Activated B cell treated with CpG ODN at 0.5 μM for 24 hours (primary cell): ENCODE data around the gene EXOG. TPM values are rescaled to one million over a fixed set of nuclear protein-coding genes. Genes with fewer than 3 reads are reported as not detected.
"Not testable (repeated sequence)": the region's sequence is repeated elsewhere in the genome, so short reads cannot be mapped to it uniquely, and the experiment has no call there.

ENCODE experiments used
- ATAC-seq: fragments of 200-7000 bp; cut with Tn5 transposase; one replicate; pipeline ENCODE4 v1.10.0; 2021; ENCODE audit warnings: low read depth, mild to moderate bottlenecking, moderate library complexity
- CTCF ChIA-PET: fragments of 350-600 bp; sonication (Branson Sonifier 250); formaldehyde crosslinking; loops from one replicate; lab custom pipeline; 2021; ENCODE audit warnings: antibody characterized with exemption; lab: Charles Lee
- POLR2A ChIA-PET: fragments of 350-600 bp; sonication (Branson Sonifier 250); formaldehyde crosslinking; loops from one replicate; lab custom pipeline; 2021; ENCODE audit warnings: antibody characterized with exemption; lab: Charles Lee
- DNase-seq: peaks from one replicate; pipeline ENCODE4 v3.0.0; 2022
- H3K27ac Mint-ChIP-seq: one replicate; pipeline ENCODE4 v1.8.0; 2020; ENCODE audit warnings: mixed read lengths
- H3K27me3 Mint-ChIP-seq: one replicate; pipeline ENCODE4 v1.8.0; 2021; ENCODE audit warnings: mixed read lengths
- H3K36me3 Mint-ChIP-seq: one replicate; pipeline ENCODE4 v1.8.0; 2021; ENCODE audit warnings: low read depth, mixed read lengths
- H3K4me1 Mint-ChIP-seq: one replicate; pipeline ENCODE4 v1.8.0; 2021; ENCODE audit warnings: mixed read lengths
- H3K4me3 Mint-ChIP-seq: one replicate; pipeline ENCODE4 v1.8.0; 2020; ENCODE audit warnings: mild to moderate bottlenecking, mixed read lengths
- H3K9me3 Mint-ChIP-seq: one replicate; pipeline ENCODE4 v1.8.0; 2020; ENCODE audit warnings: mixed read lengths
- CTCF ChIP-seq: fragments of 200-600 bp; IDR thresholded peaks from one replicate; pipeline ENCODE4 v1.8.0; 2022; ENCODE audit warnings: antibody characterized with exemption, mild to moderate bottlenecking
- intact Hi-C: fragments of 100-400 bp; cut with micrococcal nuclease; formaldehyde crosslinking; loops from one replicate; pipeline ENCODE4 v1.15.1; 2024
- total RNA-seq: library from RNA; stranded (reverse); gene quantifications from 2 replicates; pipeline ENCODE4 v1.2.3, GENCODE V29; 2022

The EXOG gene
- total RNA-seq, 1 donor from 2014 or later = 32.3 TPM

- H3K4me1 Mint-ChIP-seq = no peaks in the 10 kb centered on the region
- H3K9me3 Mint-ChIP-seq = no peaks in the 10 kb centered on the region
- intact Hi-C loops = no loop called here
- H3K27ac Mint-ChIP-seq = no peak overlapping the region
- ChIA-PET POLR2A (no interaction called here), CTCF (no interaction called here)
- H3K27me3 Mint-ChIP-seq = peaks cover 2% of the 10 kb centered on the region
- TF ChIP-seq CTCF = no peak
- no peak overlapping the region for H3K4me3 Mint-ChIP-seq
- no peak for ATAC-seq
- DNase-seq = no peak
- no peaks in the 10 kb centered on the region for H3K36me3 Mint-ChIP-seq
Observed at GRCh38 chr3:38563070-38563885, 67.1 kb downstream of the EXOG start.

- CTCF ChIA-PET = no interaction called here
- TF ChIP-seq CTCF = no peak
- no peak for ATAC-seq
- intact Hi-C loops = no loop called here
- POLR2A ChIA-PET = no interaction called here
- H3K36me3 Mint-ChIP-seq = no peaks in the 10 kb centered on the region
- DNase-seq = no peak
- no peaks in the 10 kb centered on the region for H3K4me1 Mint-ChIP-seq
- H3K9me3 Mint-ChIP-seq = no peaks in the 10 kb centered on the region
- no peak overlapping the region for H3K27ac Mint-ChIP-seq
- H3K4me3 Mint-ChIP-seq = no peak overlapping the region
- peaks cover 2% of the 10 kb centered on the region for H3K27me3 Mint-ChIP-seq
Observed at GRCh38 chr3:38563886-38564270, 67.7 kb downstream of the EXOG start.

GRCh38 chr3:38564631-38565338 is 68.6 kb downstream of the EXOG start:
- Mint-ChIP-seq H3K4me3 (no peak overlapping the region), H3K4me1 (no peaks in the 10 kb centered on the region), H3K27me3 (peaks cover 2% of the 10 kb centered on the region), H3K27ac (no peak overlapping the region), H3K36me3 (no peaks in the 10 kb centered on the region), H3K9me3 (no peaks in the 10 kb centered on the region)
- intact Hi-C loops = no loop called here
- DNase-seq (peak; percentile 8), ATAC-seq (no peak)
- no peak for TF ChIP-seq CTCF
- ChIA-PET POLR2A (no interaction called here), CTCF (no interaction called here)

- no peaks in the 10 kb centered on the region for H3K4me1 Mint-ChIP-seq
- ChIA-PET POLR2A (no interaction called here), CTCF (no interaction called here)
- TF ChIP-seq CTCF = no peak
- ATAC-seq (no peak), DNase-seq (no peak)
- no peaks in the 10 kb centered on the region for H3K9me3 Mint-ChIP-seq
- H3K4me3 Mint-ChIP-seq = no peak overlapping the region
- no peaks in the 10 kb centered on the region for H3K27me3 Mint-ChIP-seq
- intact Hi-C loops = no loop called here
- no peak overlapping the region for H3K27ac Mint-ChIP-seq
- no peaks in the 10 kb centered on the region for H3K36me3 Mint-ChIP-seq
Observed at GRCh38 chr3:38565339-38566214, 69.4 kb downstream of the EXOG start.

GRCh38 chr3:38566215-38566528 is 70.0 kb downstream of the EXOG start:
- H3K9me3 Mint-ChIP-seq = no peaks in the 10 kb centered on the region
- DNase-seq (no peak), ATAC-seq (no peak)
- CTCF ChIA-PET = no interaction called here
- intact Hi-C loops = no loop called here
- POLR2A ChIA-PET = no interaction called here
- no peak overlapping the region for H3K27ac Mint-ChIP-seq
- no peak overlapping the region for H3K4me3 Mint-ChIP-seq
- no peaks in the 10 kb centered on the region for H3K27me3 Mint-ChIP-seq
- no peak for TF ChIP-seq CTCF
- no peaks in the 10 kb centered on the region for H3K36me3 Mint-ChIP-seq
- H3K4me1 Mint-ChIP-seq = no peaks in the 10 kb centered on the region

GRCh38 chr3:38566794-38567193 is 70.7 kb downstream of the EXOG start:
- ATAC-seq, H3K36me3 Mint-ChIP-seq, H3K4me3 Mint-ChIP-seq, POLR2A ChIA-PET, H3K27me3 Mint-ChIP-seq, H3K9me3 Mint-ChIP-seq, H3K27ac Mint-ChIP-seq, DNase-seq, CTCF ChIA-PET, H3K4me1 Mint-ChIP-seq, intact Hi-C loops: not testable (repeated sequence)
